ENCODE data around the gene RAC3. TPM values are rescaled to one million over a fixed set of nuclear protein-coding genes. Genes with fewer than 3 reads are reported as not detected.

The RAC3 gene
- total and polyA plus RNA-seq, 9 of the 15 experiments (the other 6 are each of a cell fraction or from before 2014, with no cell fraction given): 0.23 to 292 (median 118) TPM

GRCh38 chr17:82033359-82034085, 2.0 kb downstream of the RAC3 start:
- H4K20me1 ChIP-seq (replicated peaks; ENCODE audit: control insufficient read depth, insufficient read depth, low read length): peaks cover 21% of the 10 kb centered on the region; the same call in 1 of the 2 replicates
- in situ Hi-C loops (cut with MboI): loop anchor here (5.0 kb wide), 1 partner anchor 124 kb away; no protein-coding TSS in a partner anchor
- no peaks in the 10 kb centered on the region for H3K9me3 ChIP-seq (replicated peaks; ENCODE audit: control insufficient read depth, insufficient read depth, low read depth, low read length)
- CTCF ChIA-PET (ENCODE audit: low intra/inter-chr PET ratio): no interaction called here
- H3K9ac ChIP-seq (ENCODE audit: insufficient read depth in 1 of 2, low read depth in 2 of 2, low read length in 2 of 2): peak overlapping the region; percentile 87 to 97
- WGBS (ENCODE audit: insufficient coverage, low coverage, missing lambda C conversion rate): 87% methylated on average over 23 of the region's 38 CpGs
- H3K9me1 ChIP-seq (ENCODE audit: control insufficient read depth, insufficient read depth, low read length): peaks cover 6% of the 10 kb centered on the region
- H3K27me3 ChIP-seq (ENCODE audit: control insufficient read depth in 2 of 2, insufficient read depth in 2 of 2, low read length in 2 of 2): no peaks in the 10 kb centered on the region
- DNase-seq (ENCODE audit: extremely low read depth in 1 of 4, low spot score in 3 of 4) (no peak), ATAC-seq (no peak), FAIRE-seq (no peak)
- no peak for TF ChIP-seq ZNF586 (CRISPR knock-in tag; conservative IDR thresholded peaks at IDR 0.05)
- TF ChIP-seq DDX20 (tag; IDR thresholded peaks at IDR 0.05; ENCODE audit: low read depth): no peak
- TF ChIP-seq TEAD1 (CRISPR knock-in tag; IDR thresholded peaks at IDR 0.05): no peak
- 0 out of 2 replicates have a peak, but pooled peaks have one; percentile 2 for TF ChIP-seq ZBTB7A (IDR thresholded peaks at IDR 0.05; ENCODE audit: borderline replicate concordance, control insufficient read depth, low read depth, low read length)
- TF ChIP-seq RBFOX2 (IDR thresholded peaks at IDR 0.05; ENCODE audit: low read depth, low read length): peak; percentile 66
- TF ChIP-seq ZSCAN29 (IDR thresholded peaks at IDR 0.05): no peak
- no peak for TF ChIP-seq MNT (conservative IDR thresholded peaks at IDR 0.05)
- TF ChIP-seq RBM22 (IDR thresholded peaks at IDR 0.05; ENCODE audit: low read depth, low read length, poor library complexity, severe bottlenecking): peak; percentile 74
- TF ChIP-seq PCBP1 (IDR thresholded peaks at IDR 0.05; ENCODE audit: low read depth, low read length, poor library complexity, severe bottlenecking): peak; percentile 68
- TF ChIP-seq POLR2G (IDR thresholded peaks at IDR 0.05; ENCODE audit: low read depth, low read length): peak; percentile 72
- peak; percentile 87 for TF ChIP-seq ZBTB33 (CRISPR knock-in tag; IDR thresholded peaks at IDR 0.05)
- peaks cover 41% of the 10 kb centered on the region for H3K79me2 ChIP-seq (ENCODE audit: control insufficient read depth, insufficient read depth, low read length)
- TSS peak; percentile 73 for BruUV-seq (replicated peaks)
- H3K4me3 ChIP-seq: peak overlapping the region; percentile 62; the same call in 1 of the 2 replicates
- H3K27ac ChIP-seq (ENCODE audit: extremely low read depth, low read depth, low read length): no peak overlapping the region
- H3K4me2 ChIP-seq (ENCODE audit: insufficient read depth, low read length): no peak overlapping the region
- POLR2A ChIA-PET: interaction anchor here (0.7 to 6.4 kb wide), 4 partner anchors 12 to 121 kb away, joined by 3 to 51 read pairs (median 4); partner anchors contain the start of genes CENPX and LRRC45
- intact Hi-C loops (cut with micrococcal nuclease): loop anchor here (5.0 to 10.0 kb wide), 2 partner anchors 64 to 311 kb away; partner anchors contain the start of gene FASN
- H3K4me1 ChIP-seq (replicated peaks in 1 of 2; ENCODE audit: control insufficient read depth in 2 of 2, insufficient read depth in 2 of 2, low read length in 2 of 2): peaks cover 29 to 86% of the 10 kb centered on the region in 2 experiments
- no peak overlapping the region for H2AFZ ChIP-seq (ENCODE audit: low read depth, low read length)
- H3K36me3 ChIP-seq (ENCODE audit: control insufficient read depth, insufficient read depth, low read length): peaks cover 40% of the 10 kb centered on the region; the same call in 2 of the 3 replicates

All from K562 (cell line).